ENCODE measurements around the gene SYNE3.

GRCh38 chr14:95467232-95467631, 49.2 kb downstream of the SYNE3 start:
- TF ChIP-seq CTCF (IDR thresholded peaks at IDR 0.05) (no peak), POLR2A (IDR thresholded peaks at IDR 0.05) (no peak), POLR2AphosphoS5 (IDR thresholded peaks at IDR 0.05) (no peak)

All from prostate gland (tissue), 2 donors.